ENCODE measurements around the gene SLC12A3. TPM values are rescaled to one million over a fixed set of nuclear protein-coding genes. Genes with fewer than 3 reads are reported as not detected.

The SLC12A3 gene
- under 1 TPM in 1 of 4 donors, not detected in 3; 0.14 TPM for total RNA-seq

- TF ChIP-seq POLR2A (IDR thresholded peaks at IDR 0.05) (no peak), CTCF (IDR thresholded peaks at IDR 0.05) (no peak)
- H3K4me3 ChIP-seq, result no peak within 1 kb of the TSS
- no peaks in the 10 kb centered on the region for H3K36me3 ChIP-seq
- intact Hi-C loops (cut with DNase I; ENCODE audit: low total_unique reads), result loop anchor here (10.0 kb wide), 1 partner anchor 190 kb away; no protein-coding TSS in a partner anchor
- no peak within 1 kb of the TSS for H3K27ac ChIP-seq
- no peaks in the 10 kb centered on the region for H3K9me3 ChIP-seq
- DNase-seq, result no peak
- no peaks in the 10 kb centered on the region for H3K27me3 ChIP-seq
- no peaks in the 10 kb centered on the region for H3K4me1 ChIP-seq
These were observed at the start of gene SLC12A3 for GRCh38 chr16:56864960-56865359. SLC12A3 (plus strand) TSS chr16:56865207; CDS start chr16:56865236, 29 bp downstream.

GRCh38 chr16:56815721-56816120, 49.3 kb upstream of the SLC12A3 start:
- no peaks in the 10 kb centered on the region for H3K9me3 ChIP-seq
- H3K27me3 ChIP-seq, result no peaks in the 10 kb centered on the region
- TF ChIP-seq POLR2A (IDR thresholded peaks at IDR 0.05) (no peak), CTCF (IDR thresholded peaks at IDR 0.05) (no peak)
- intact Hi-C loops (cut with DNase I; ENCODE audit: low total_unique reads), result no loop called here
- no peaks in the 10 kb centered on the region for H3K36me3 ChIP-seq
- no peak overlapping the region for H3K27ac ChIP-seq
- H3K4me3 ChIP-seq, result no peak overlapping the region
- H3K4me1 ChIP-seq, result no peaks in the 10 kb centered on the region
- DNase-seq, result no peak

GRCh38 chr16:56817056-56817455, 48.0 kb upstream of the SLC12A3 start:
- no peak overlapping the region for H3K27ac ChIP-seq
- no peak for DNase-seq
- H3K27me3 ChIP-seq, result no peaks in the 10 kb centered on the region

GRCh38 chr16:56817938-56818337, 47.1 kb upstream of the SLC12A3 start:
- intact Hi-C loops (cut with DNase I; ENCODE audit: low total_unique reads), result no loop called here
- TF ChIP-seq CTCF (IDR thresholded peaks at IDR 0.05), result no peak
- no peak for TF ChIP-seq POLR2A (IDR thresholded peaks at IDR 0.05)

More at GRCh38 chr16:56817056-56817455, 48.0 kb upstream of the SLC12A3 start:
- TF ChIP-seq CTCF (IDR thresholded peaks at IDR 0.05) (no peak), POLR2A (IDR thresholded peaks at IDR 0.05) (no peak)
- intact Hi-C loops (cut with DNase I; ENCODE audit: low total_unique reads), result no loop called here
- no peaks in the 10 kb centered on the region for H3K36me3 ChIP-seq
- no peak overlapping the region for H3K4me3 ChIP-seq
- H3K9me3 ChIP-seq, result no peaks in the 10 kb centered on the region
- no peaks in the 10 kb centered on the region for H3K4me1 ChIP-seq

GRCh38 chr16:56823081-56823733, 41.8 kb upstream of the SLC12A3 start:
- H3K27ac ChIP-seq, result no peak overlapping the region
- no peak overlapping the region for H3K4me3 ChIP-seq
- TF ChIP-seq CTCF (IDR thresholded peaks at IDR 0.05) (no peak), POLR2A (IDR thresholded peaks at IDR 0.05) (no peak)
- no peaks in the 10 kb centered on the region for H3K36me3 ChIP-seq
- no peaks in the 10 kb centered on the region for H3K4me1 ChIP-seq
- H3K27me3 ChIP-seq, result no peaks in the 10 kb centered on the region
- H3K9me3 ChIP-seq, result no peaks in the 10 kb centered on the region
- DNase-seq, result no peak
- intact Hi-C loops (cut with DNase I; ENCODE audit: low total_unique reads), result no loop called here

More at GRCh38 chr16:56817938-56818337, 47.1 kb upstream of the SLC12A3 start:
- Histone ChIP-seq H3K9me3 (no peaks in the 10 kb centered on the region), H3K36me3 (no peaks in the 10 kb centered on the region), H3K27me3 (no peaks in the 10 kb centered on the region), H3K4me3 (no peak overlapping the region), H3K27ac (no peak overlapping the region), H3K4me1 (no peaks in the 10 kb centered on the region)
- DNase-seq, result no peak
